ENCODE measurements around the gene STAT5A.
A peak's percentile ranks its signal among the peaks of the same experiment; 100 is the strongest.

The STAT5A gene

DNA sequence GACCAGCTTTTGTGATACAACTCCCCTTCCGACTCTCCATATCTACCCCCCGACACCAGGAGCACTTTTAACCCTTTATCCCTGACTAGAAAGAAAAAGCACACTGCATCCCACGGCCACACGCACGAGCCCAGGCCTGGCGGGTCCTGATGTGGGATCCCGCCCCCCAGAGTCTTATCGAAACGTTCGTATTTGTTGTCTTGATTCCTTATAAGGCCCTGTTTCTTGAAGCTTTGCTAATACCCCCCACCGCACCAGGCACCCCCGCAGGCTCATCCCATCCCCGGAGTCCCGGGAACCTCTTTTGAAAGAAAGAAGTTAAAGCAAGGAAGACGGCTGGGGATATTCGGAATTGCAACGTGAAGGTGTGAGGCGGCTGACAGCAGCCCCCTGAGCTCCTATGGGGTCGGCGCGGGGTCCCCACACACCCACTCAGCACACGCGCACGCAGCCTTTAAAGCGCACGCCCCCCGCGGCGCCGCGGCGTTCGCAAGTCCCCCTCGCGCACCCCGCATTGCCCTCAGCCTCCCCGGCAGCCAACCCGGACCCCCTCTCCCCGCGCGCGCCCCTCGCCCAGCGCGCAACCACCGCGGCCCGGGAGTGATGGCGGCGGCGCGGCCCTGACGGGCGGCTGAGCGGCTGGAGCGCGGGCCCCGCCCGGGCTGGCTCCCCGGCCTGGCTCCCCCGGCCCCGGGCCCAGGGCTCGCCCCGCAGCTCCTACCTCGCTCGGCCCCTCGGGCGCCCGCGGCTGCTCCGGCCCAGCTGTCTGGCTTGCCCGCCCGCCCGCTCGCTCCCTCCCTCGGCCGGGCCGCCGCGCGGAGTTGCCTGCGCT is 12.6 kb upstream of the STAT5A start:
- no CpG with 5 or more reads among the region's 82 CpGs for WGBS (ENCODE audit: insufficient coverage, insufficient read length)
- H3K27ac ChIP-seq (ENCODE audit: low read length): no peak overlapping the region
- no peak for DNase-seq (ENCODE audit: low read depth, low spot score)
- H3K9me3 ChIP-seq (ENCODE audit: control insufficient read depth, insufficient read depth, low read length): no peaks in the 10 kb centered on the region
- no peaks in the 10 kb centered on the region for H3K36me3 ChIP-seq (ENCODE audit: control insufficient read depth, insufficient read depth, low read length)
- peak overlapping the region; percentile 69 for H3K4me3 ChIP-seq (ENCODE audit: low read length)
- no peaks in the 10 kb centered on the region for H3K27me3 ChIP-seq (ENCODE audit: control insufficient read depth, insufficient read depth, low read length)
- no peaks in the 10 kb centered on the region for H3K4me1 ChIP-seq (ENCODE audit: control insufficient read depth, insufficient read depth, low read length)

DNA sequence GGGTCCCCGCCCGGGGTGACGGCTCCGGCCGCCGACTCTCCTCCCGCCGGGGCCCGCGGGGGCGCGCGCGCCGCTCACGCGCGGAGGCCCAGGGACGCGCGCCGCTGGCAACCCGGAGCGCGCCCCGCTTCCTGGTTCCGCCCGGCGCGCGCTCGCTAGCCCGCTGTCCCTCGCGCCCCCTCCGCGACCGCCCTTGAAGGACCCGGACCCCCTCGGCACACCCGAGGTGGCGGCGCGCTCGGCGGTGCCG is 12.0 kb upstream of the STAT5A start, which contains the start of gene STAT5B:
STAT5B (minus strand) TSS at position 33 of the 250 bp plus-strand sequence. CDS start 44,264 bp downstream, outside the sequence.
- Histone ChIP-seq H3K27me3 (ENCODE audit: control insufficient read depth, insufficient read depth, low read length) (no peaks in the 10 kb centered on the region), H3K36me3 (ENCODE audit: control insufficient read depth, insufficient read depth, low read length) (no peaks in the 10 kb centered on the region), H3K4me3 (ENCODE audit: low read length) (peak within 1 kb of the TSS; percentile 69), H3K27ac (ENCODE audit: low read length) (no peak within 1 kb of the TSS), H3K9me3 (ENCODE audit: control insufficient read depth, insufficient read depth, low read length) (no peaks in the 10 kb centered on the region), H3K4me1 (ENCODE audit: control insufficient read depth, insufficient read depth, low read length) (no peaks in the 10 kb centered on the region)
- DNase-seq (ENCODE audit: low read depth, low spot score): no peak
- no CpG with 5 or more reads among the region's 47 CpGs for WGBS (ENCODE audit: insufficient coverage, insufficient read length)

GRCh38 chr17:42276609-42277341 is 11.5 kb upstream of the STAT5A start:
- Histone ChIP-seq H3K36me3 (ENCODE audit: control insufficient read depth, insufficient read depth, low read length) (no peaks in the 10 kb centered on the region), H3K4me3 (ENCODE audit: low read length) (peak overlapping the region; percentile 69), H3K27ac (ENCODE audit: low read length) (no peak overlapping the region), H3K27me3 (ENCODE audit: control insufficient read depth, insufficient read depth, low read length) (no peaks in the 10 kb centered on the region), H3K4me1 (ENCODE audit: control insufficient read depth, insufficient read depth, low read length) (no peaks in the 10 kb centered on the region), H3K9me3 (ENCODE audit: control insufficient read depth, insufficient read depth, low read length) (no peaks in the 10 kb centered on the region)
- DNase-seq (ENCODE audit: low read depth, low spot score): no peak
- no CpG with 5 or more reads among the region's 44 CpGs for WGBS (ENCODE audit: insufficient coverage, insufficient read length)

DNA sequence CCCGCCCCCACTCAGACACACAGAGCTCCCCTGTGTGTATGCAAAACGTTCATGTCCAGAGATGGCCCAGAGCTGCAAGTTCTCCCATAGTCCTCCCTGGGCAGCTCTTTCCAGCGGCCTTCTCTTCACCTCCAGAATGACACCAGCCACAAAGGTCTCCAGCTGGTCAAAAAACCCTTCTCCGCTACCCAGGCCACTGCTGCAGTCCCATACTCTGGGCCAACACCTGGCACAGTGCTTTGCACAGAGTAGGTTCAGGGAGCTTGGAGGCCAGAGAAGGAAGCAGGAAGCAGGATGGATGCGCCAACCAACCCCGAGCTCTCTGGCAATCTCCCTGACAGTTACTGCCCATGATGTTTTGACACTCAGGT is 11.0 kb upstream of the STAT5A start:
- Histone ChIP-seq H3K36me3 (ENCODE audit: control insufficient read depth, insufficient read depth, low read length) (no peaks in the 10 kb centered on the region), H3K27me3 (ENCODE audit: control insufficient read depth, insufficient read depth, low read length) (no peaks in the 10 kb centered on the region), H3K9me3 (ENCODE audit: control insufficient read depth, insufficient read depth, low read length) (no peaks in the 10 kb centered on the region), H3K4me3 (ENCODE audit: low read length) (no peak overlapping the region), H3K27ac (ENCODE audit: low read length) (no peak overlapping the region), H3K4me1 (ENCODE audit: control insufficient read depth, insufficient read depth, low read length) (no peaks in the 10 kb centered on the region)
- WGBS (ENCODE audit: insufficient coverage, insufficient read length): no CpG with 5 or more reads among the region's 6 CpGs
- DNase-seq (ENCODE audit: low read depth, low spot score): no peak

- H3K36me3 ChIP-seq (ENCODE audit: control insufficient read depth, insufficient read depth, low read length): no peaks in the 10 kb centered on the region
- H3K27me3 ChIP-seq (ENCODE audit: control insufficient read depth, insufficient read depth, low read length): no peaks in the 10 kb centered on the region
- no peaks in the 10 kb centered on the region for H3K4me1 ChIP-seq (ENCODE audit: control insufficient read depth, insufficient read depth, low read length)
- no peak overlapping the region for H3K4me3 ChIP-seq (ENCODE audit: low read length)
- H3K27ac ChIP-seq (ENCODE audit: low read length): no peak overlapping the region
- WGBS (ENCODE audit: insufficient coverage, insufficient read length): no CpG with 5 or more reads among the region's 4 CpGs
- DNase-seq (ENCODE audit: low read depth, low spot score): no peak
- H3K9me3 ChIP-seq (ENCODE audit: control insufficient read depth, insufficient read depth, low read length): no peaks in the 10 kb centered on the region
Measured at GRCh38 chr17:42279776-42280630, 8.3 kb upstream of the STAT5A start.

- Histone ChIP-seq H3K4me1 (ENCODE audit: control insufficient read depth, insufficient read depth, low read length) (no peaks in the 10 kb centered on the region), H3K27me3 (ENCODE audit: control insufficient read depth, insufficient read depth, low read length) (no peaks in the 10 kb centered on the region), H3K9me3 (ENCODE audit: control insufficient read depth, insufficient read depth, low read length) (no peaks in the 10 kb centered on the region), H3K27ac (ENCODE audit: low read length) (no peak overlapping the region), H3K4me3 (ENCODE audit: low read length) (no peak overlapping the region), H3K36me3 (ENCODE audit: control insufficient read depth, insufficient read depth, low read length) (no peaks in the 10 kb centered on the region)
- no CpG with 5 or more reads among the region's 7 CpGs for WGBS (ENCODE audit: insufficient coverage, insufficient read length)
- no peak for DNase-seq (ENCODE audit: low read depth, low spot score)
Measured at GRCh38 chr17:42281571-42282096, 6.7 kb upstream of the STAT5A start.

DNA sequence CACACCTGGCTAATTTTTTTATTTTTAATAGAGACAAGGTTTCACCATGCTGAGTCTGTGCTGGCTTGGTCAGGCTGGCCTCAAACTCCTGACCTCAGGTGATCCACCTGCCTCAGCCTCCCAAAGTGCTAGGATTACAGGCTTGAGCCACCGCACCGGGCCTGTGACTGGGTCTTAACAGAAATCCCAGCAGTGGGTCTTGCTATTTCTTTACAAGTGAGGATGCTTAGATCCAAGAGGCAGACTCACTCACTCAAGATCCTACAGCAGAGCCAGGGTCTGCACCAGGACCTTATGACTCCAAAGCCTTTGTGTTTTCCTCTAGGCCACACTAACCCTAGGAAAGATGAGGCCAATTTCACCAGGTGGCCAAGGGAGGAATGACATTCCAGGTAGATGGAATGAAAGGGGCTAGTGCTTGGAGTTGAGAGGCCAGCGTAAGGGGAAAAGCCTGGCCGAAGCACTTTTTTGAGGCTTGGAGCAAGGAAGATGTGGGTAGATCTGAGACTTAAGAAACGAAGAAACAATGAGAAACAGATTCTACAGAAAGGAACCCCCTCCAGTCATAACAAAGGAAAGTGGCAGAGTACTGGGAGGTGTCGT is 5.7 kb upstream of the STAT5A start:
- WGBS (ENCODE audit: insufficient coverage, insufficient read length): no CpG with 5 or more reads among the region's 6 CpGs
- Histone ChIP-seq H3K27me3 (ENCODE audit: control insufficient read depth, insufficient read depth, low read length) (no peaks in the 10 kb centered on the region), H3K27ac (ENCODE audit: low read length) (no peak overlapping the region), H3K4me1 (ENCODE audit: control insufficient read depth, insufficient read depth, low read length) (0 out of 2 replicates have a peak, but pooled peaks cover 1% of the 10 kb centered on the region), H3K36me3 (ENCODE audit: control insufficient read depth, insufficient read depth, low read length) (no peaks in the 10 kb centered on the region), H3K4me3 (ENCODE audit: low read length) (no peak overlapping the region), H3K9me3 (ENCODE audit: control insufficient read depth, insufficient read depth, low read length) (no peaks in the 10 kb centered on the region)
- no peak for DNase-seq (ENCODE audit: low read depth, low spot score)

GRCh38 chr17:42283241-42284023 is 4.9 kb upstream of the STAT5A start:
- Histone ChIP-seq H3K36me3 (ENCODE audit: control insufficient read depth, insufficient read depth, low read length) (no peaks in the 10 kb centered on the region), H3K4me3 (ENCODE audit: low read length) (no peak overlapping the region), H3K27me3 (ENCODE audit: control insufficient read depth, insufficient read depth, low read length) (peaks cover 3% of the 10 kb centered on the region; the same call in 1 of the 2 replicates), H3K4me1 (ENCODE audit: control insufficient read depth, insufficient read depth, low read length) (0 out of 2 replicates have a peak, but pooled peaks cover 1% of the 10 kb centered on the region), H3K27ac (ENCODE audit: low read length) (no peak overlapping the region), H3K9me3 (ENCODE audit: control insufficient read depth, insufficient read depth, low read length) (no peaks in the 10 kb centered on the region)
- WGBS (ENCODE audit: insufficient coverage, insufficient read length): no CpG with 5 or more reads among the region's 7 CpGs
- no peak for DNase-seq (ENCODE audit: low read depth, low spot score)

DNA sequence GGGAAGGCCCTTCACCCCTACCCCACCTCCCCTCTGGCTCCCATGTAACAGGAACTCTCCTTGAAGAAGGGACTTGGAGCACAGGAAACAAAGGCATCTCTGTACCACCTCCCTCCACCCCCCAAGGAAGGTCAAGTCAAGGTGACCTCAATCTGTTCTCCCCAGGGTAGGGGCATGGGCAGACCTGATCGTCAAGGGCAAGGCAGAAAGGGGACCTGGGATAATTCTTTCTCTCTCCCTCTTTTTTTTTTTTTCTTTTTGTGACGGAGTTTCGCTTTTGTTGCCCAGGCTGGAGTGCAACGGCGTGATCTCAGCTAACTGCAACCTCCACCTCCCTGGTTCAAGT is 4.3 kb upstream of the STAT5A start:
- no peaks in the 10 kb centered on the region for H3K36me3 ChIP-seq (ENCODE audit: control insufficient read depth, insufficient read depth, low read length)
- DNase-seq (ENCODE audit: low read depth, low spot score): no peak
- no peaks in the 10 kb centered on the region for H3K9me3 ChIP-seq (ENCODE audit: control insufficient read depth, insufficient read depth, low read length)
- H3K4me1 ChIP-seq (ENCODE audit: control insufficient read depth, insufficient read depth, low read length): 0 out of 2 replicates have a peak, but pooled peaks cover 1% of the 10 kb centered on the region
- WGBS (ENCODE audit: insufficient coverage, insufficient read length): no CpG with 5 or more reads among the region's 5 CpGs
- no peak overlapping the region for H3K4me3 ChIP-seq (ENCODE audit: low read length)
- H3K27ac ChIP-seq (ENCODE audit: low read length): no peak overlapping the region
- peaks cover 3% of the 10 kb centered on the region; the same call in 1 of the 2 replicates for H3K27me3 ChIP-seq (ENCODE audit: control insufficient read depth, insufficient read depth, low read length)
